Stimulated activated CD4-positive, alpha-beta T cell treated with anti-CD3 and anti-CD28 coated beads, Interleukin-1b, Interleukin-23, amount 100 ng/mL, for 4 hours (primary cell): ENCODE measurements around the gene BMP8A.

Experiments used
- DNase-seq, 2 donors: peaks; one replicate each; pipeline ENCODE4 v3.0.0-alpha.2; 2020; ENCODE audit warnings: low read depth in 2 of 2

BMP8A gene

DNA sequence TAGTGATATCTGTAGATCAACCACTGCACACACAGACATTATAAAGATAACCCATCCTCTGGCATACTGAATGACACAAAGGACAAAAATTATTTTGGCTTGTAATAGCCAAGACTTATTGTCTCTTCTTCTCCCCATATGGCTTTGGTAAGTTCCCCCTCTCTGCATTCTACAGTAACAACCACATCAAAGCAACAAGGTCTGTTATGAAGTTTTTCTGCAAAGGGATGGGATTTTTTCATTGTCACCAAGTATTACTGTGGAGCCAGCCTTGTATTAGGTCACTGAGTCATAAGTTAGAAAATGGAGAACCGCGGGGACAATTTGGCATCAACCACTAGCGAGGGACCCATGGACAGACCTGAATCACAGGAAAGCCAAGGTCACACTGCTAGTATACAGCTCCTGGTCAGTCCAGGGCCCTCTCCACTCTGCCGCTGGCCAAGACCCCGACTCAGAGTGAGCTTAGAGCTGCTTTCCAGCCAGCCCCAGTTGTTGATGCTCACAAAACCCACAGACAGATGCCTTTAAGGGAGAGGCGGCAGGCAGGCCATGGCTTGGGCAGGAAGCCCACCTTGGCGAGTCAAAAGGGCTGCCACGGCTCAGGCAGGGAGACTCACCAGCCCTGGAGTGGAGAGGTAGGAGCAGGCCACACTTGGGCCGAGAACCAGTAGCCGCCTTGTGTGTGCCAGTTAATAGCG, 79.2 kb downstream of the BMP8A start:
- no peak for DNase-seq

- DNase-seq = no peak
These were observed 79.7 kb downstream of the BMP8A start for GRCh38 chr1:39571178-39571483.

DNA sequence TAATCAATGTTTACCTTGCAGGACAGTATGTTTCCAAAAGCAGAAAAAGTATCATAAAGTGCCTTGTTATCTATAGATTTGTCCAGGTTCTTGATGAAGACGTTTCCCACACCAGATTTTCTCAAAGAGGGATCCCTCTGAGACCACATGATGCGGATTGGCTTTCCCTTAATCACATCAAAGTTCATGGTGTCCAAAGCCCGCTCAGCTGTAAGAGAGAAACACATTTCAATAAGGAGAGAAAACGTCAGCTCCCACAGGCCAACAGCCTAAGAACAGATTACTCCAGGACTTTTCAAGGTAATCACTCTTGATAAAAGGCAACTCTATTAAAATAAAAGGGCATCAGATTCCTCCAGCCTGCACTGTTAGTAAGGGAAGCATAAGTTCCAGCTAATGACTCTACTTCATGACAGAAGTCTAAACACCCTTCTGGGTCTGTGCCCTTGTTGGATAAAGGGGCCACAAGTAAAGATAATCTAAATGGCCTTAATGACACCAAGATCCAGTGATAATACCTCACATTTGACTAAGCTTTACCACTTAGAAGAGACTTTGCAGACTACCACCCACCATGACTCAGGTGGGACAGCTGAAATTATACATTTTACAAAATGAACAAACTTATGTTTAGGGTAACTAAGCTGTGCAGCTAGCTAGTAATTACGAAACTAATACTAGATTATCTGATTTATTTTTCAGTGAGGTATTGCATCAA, 81.1 kb downstream of the BMP8A start:
- DNase-seq = no peak

- no peak for DNase-seq
These were observed 81.6 kb downstream of the BMP8A start for GRCh38 chr1:39573097-39573465.

- DNase-seq = no peak
These were observed 82.5 kb downstream of the BMP8A start for GRCh38 chr1:39573736-39574624.

DNA sequence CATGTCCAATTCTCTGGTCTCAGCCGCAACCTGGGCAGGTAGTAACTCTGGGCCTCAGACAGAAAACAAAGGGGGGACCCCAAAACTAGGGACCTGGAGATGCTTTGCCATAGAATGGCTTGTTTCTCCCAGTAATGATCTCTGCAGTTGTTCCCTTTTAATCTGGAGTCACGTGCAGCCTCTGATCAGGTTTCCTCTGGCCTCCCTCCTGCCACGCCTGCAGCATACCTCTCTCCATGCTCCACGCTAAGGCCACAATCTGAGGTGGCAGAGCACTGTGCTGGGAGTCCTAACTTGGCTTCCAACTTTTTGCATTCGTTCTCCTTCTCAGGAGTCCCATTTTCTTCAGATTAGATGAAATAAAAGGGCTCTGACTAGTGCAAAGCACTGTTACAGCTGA, 83.2 kb downstream of the BMP8A start:
- no peak for DNase-seq
